Measurements from ENCODE around the gene PRDM16. TPM values are rescaled to one million over a fixed set of nuclear protein-coding genes. Genes with fewer than 3 reads are reported as not detected.

Gene PRDM16
- total RNA-seq, 4 donors from 2014 or later, result 0.08 to 0.19 (median 0.12) TPM

DNA sequence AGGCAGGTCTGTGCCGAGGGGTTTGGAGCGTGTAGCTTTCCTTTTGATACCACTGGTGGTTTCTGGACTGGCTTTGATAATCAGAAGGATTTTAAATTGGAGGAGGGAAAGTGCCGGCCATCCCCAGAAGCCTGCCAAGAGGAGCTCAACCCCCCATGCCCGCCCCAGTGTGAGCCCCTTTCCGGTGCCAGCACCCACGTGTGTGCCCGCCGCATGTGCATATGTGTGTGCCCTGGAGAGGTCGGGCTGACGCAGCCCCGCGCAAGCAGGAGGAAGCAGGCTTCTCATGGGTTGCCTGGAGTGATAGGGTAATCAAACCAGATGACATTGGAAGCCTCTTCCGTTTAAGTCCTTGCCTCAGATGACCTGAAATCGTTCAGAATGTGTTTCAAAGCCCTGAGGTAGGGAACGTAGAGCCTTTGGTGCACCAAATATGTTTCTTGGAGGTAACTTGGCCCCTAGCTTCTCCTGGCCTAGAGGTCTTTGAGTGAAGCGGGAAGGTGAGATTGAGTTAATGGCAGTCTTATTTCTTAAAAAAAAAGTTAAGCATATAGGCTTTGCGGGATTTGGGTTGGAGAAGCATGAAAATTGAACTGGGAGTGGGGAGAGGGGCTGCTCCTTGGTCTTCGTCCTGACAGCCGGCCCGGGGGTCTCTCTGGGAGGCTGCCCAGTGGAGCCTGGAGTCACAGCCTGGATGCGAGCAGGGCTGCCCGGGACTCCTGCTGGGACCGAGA is 351.4 kb downstream of the PRDM16 start:
- TF ChIP-seq CTCF (IDR thresholded peaks at IDR 0.05) (no peak), POLR2A (IDR thresholded peaks at IDR 0.05) (no peak)
- intact Hi-C loops (cut with DNase I), result no loop called here
- Histone ChIP-seq H3K27ac (no peak overlapping the region), H3K27me3 (peaks cover 0 to 100% (median 2%) of the 10 kb centered on the region in 4 donors), H3K4me3 (no peak overlapping the region), H3K36me3 (no peaks in the 10 kb centered on the region), H3K9me3 (peaks cover 0 to 20% (median 13%) of the 10 kb centered on the region in 3 donors), H3K4me1 (peaks cover 3 to 20% (median 7%) of the 10 kb centered on the region in 3 donors)
- DNase-seq, result no peak
- 81 to 86% methylated on average over 14 to 22 of the region's 23 CpGs for WGBS, 2 donors

DNA sequence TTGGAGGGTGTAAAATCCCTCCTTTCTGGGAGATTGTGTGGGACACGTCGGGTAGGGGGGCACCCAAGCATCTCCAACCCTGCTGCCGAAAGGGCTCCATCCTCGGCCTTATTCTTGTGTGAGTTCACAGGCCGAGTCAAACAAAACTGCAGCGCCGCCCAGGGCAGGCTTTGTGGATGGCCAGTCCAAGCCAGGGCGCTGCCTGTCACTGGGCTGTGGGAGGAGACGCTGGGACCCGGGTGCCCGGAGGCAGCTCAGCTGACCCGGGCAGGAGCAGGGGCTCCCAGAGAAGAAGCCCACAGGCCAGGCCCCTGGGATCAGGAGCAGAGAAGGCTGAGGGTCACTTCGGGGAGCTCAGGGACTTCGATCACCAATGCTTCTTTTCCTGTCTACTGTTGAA is 353.6 kb downstream of the PRDM16 start:
- Histone ChIP-seq H3K4me3 (no peak overlapping the region), H3K27me3 (peaks cover 0 to 98% (median 2%) of the 10 kb centered on the region in 4 donors), H3K27ac (no peak overlapping the region), H3K4me1 (peaks cover 3 to 20% (median 7%) of the 10 kb centered on the region in 3 donors), H3K36me3 (no peaks in the 10 kb centered on the region), H3K9me3 (peaks cover 0 to 2% (median 0%) of the 10 kb centered on the region in 3 donors)
- no peak for TF ChIP-seq POLR2A (IDR thresholded peaks at IDR 0.05)
- no peak for TF ChIP-seq CTCF (IDR thresholded peaks at IDR 0.05)
- intact Hi-C loops (cut with DNase I), result no loop called here
- WGBS, 2 donors, result 83 to 93% methylated on average over 2 to 3 of the region's 14 CpGs
- DNase-seq, result no peak

DNA sequence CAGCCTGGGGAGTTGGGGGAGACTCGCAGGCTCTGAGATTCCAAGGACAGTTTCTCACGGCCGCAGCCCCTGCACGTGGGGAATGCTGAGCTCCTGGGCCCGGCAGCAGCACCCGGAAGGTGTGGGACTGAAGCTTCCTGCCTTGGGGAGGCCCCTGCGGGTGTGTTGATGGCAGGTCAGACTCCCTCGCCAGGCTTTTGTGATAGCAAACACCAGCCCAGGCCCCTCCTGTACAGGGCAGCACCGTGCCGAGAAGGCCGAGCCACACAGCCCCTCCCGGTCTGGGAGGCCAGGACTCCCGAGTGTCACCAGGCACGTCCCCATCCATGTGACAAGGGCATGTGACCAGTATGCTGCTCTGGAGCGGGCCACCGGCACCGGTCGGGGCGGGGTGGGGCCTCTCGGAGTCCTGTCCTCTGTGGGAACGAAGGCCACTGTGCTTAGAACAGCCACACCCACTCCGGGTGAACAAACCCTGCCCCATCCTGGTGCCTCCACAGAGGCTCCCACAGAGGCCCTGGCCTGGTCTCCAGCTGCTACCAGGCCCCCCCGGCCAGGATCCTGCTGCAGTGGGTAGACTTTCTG is 354.3 kb downstream of the PRDM16 start:
- no peak overlapping the region for H3K4me3 ChIP-seq
- peaks cover 3 to 20% (median 7%) of the 10 kb centered on the region in 3 donors for H3K4me1 ChIP-seq
- peak overlapping the region in 2 of 4 donors; percentile 2 to 28 for H3K27ac ChIP-seq
- DNase-seq, result no peak
- intact Hi-C loops (cut with DNase I), result no loop called here
- no peaks in the 10 kb centered on the region for H3K36me3 ChIP-seq
- peaks cover 0 to 97% (median 2%) of the 10 kb centered on the region in 4 donors for H3K27me3 ChIP-seq
- TF ChIP-seq CTCF (IDR thresholded peaks at IDR 0.05) (no peak), POLR2A (IDR thresholded peaks at IDR 0.05) (no peak)
- WGBS, 2 donors, result 29 to 50% methylated on average over 2 to 7 of the region's 23 CpGs
- no peaks in the 10 kb centered on the region for H3K9me3 ChIP-seq

DNA sequence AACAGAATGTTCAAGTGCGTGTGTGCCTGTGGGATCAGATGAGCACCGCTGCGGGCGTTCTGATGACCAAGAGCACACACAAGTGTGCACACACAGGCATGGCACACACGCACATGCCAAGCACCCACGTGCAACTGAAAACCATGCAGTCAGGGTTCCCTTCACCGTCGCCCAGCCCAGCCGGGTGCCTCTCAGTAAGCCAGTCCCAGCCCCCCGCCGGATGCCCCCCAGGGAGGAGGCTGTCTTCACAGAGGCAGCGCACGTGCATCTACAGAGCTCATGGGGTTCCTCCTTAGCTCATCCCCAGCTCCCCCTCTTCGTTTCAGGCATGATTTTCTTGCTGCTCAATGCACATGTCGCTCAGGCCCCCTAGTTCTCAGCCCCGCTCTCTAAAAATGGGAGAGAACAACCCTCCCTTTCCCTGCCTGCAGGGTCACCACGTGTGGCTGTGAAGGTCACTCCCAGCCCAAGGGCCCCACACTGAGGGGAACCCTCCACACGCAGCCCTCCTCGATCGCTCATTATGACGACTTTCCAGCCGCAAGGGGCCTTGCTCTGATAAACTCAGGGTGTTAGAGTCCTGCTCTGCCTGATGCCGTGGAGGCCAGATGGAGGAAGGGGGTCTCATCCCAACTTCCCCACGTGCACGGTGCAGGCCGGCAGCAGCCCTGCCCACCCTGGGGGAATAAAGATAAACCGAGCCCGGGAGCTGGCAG is 355.1 kb downstream of the PRDM16 start:
- peaks cover 0 to 97% (median 2%) of the 10 kb centered on the region in 4 donors for H3K27me3 ChIP-seq
- WGBS, 2 donors, result 73 to 81% methylated on average over 12 to 18 of the region's 28 CpGs
- H3K36me3 ChIP-seq, result no peaks in the 10 kb centered on the region
- H3K27ac ChIP-seq, result no peak overlapping the region
- no peak for DNase-seq
- peaks cover 3 to 15% (median 7%) of the 10 kb centered on the region in 3 donors for H3K4me1 ChIP-seq
- H3K4me3 ChIP-seq, result no peak overlapping the region
- intact Hi-C loops (cut with DNase I), result no loop called here
- TF ChIP-seq POLR2A (IDR thresholded peaks at IDR 0.05), result no peak
- no peak for TF ChIP-seq CTCF (IDR thresholded peaks at IDR 0.05)
- H3K9me3 ChIP-seq, result no peaks in the 10 kb centered on the region
